GM12878 (cell line): ENCODE data around the gene PPIB. TPM values are rescaled to one million over a fixed set of nuclear protein-coding genes. Genes with fewer than 3 reads are reported as not detected.

Experiments
- ATAC-seq: fragments of 200-7000 bp; cut with Tn5 transposase; 3 replicates; pipeline ENCODE4 v1.9.1; 2020; ENCODE audit warnings: mild to moderate bottlenecking, moderate library complexity
- BruUV-seq: library from RNA; stranded (reverse); fragments of 400-500 nt; replicated peaks from 2 replicates; lab custom pipeline; 2021; lab: Mats Ljungman, UMichigan
- CTCF ChIA-PET: fragments of 300-600 bp; sonication (Branson Sonifier 250); formaldehyde crosslinking; extraction: SDS; loops from one replicate; lab custom pipeline; 2021; ENCODE audit warnings: inconsistent platforms; lab: Yijun Ruan, JAX
- POLR2A ChIA-PET: fragments of 350-600 bp; formaldehyde crosslinking; extraction: SDS; loops from one replicate; lab custom pipeline; 2021; ENCODE audit warnings: inconsistent platforms; lab: Charles Lee
- RAD21 ChIA-PET: fragments of 300-600 bp; sonication (Branson Sonifier 250); formaldehyde crosslinking; loops from one replicate; lab custom pipeline; 2023; ENCODE audit warnings: antibody characterized with exemption; ENCODE audit not compliant: unreplicated experiment; lab: Charles Lee
- SMC1A ChIA-PET: fragments of 300-600 bp; sonication (Branson Sonifier 250); formaldehyde crosslinking; loops from one replicate; lab custom pipeline; 2023; ENCODE audit not compliant: unreplicated experiment, uncharacterized antibody; lab: Charles Lee
- DNase-seq: peaks from one replicate; pipeline ENCODE4 v3.0.0-alpha.2; 2011; ENCODE audit warnings: low read depth, low spot score
- FAIRE-seq: peaks from 3 replicates; lab custom pipeline; 2011; peaks lifted over from hg19 to GRCh38; lab: Jason Lieb, UNC
- H2AFZ ChIP-seq: 2 replicates; pipeline ENCODE4 v1.6.0; 2011; ENCODE audit warnings: low read depth, low read length, control low read depth; ENCODE audit not compliant: control insufficient read depth
- H3K27ac ChIP-seq: 2 replicates; pipeline ENCODE4 v1.5.1; 2011; ENCODE audit warnings: control low read depth; ENCODE audit not compliant: control insufficient read depth, insufficient read depth
- H3K27me3 ChIP-seq, 2 experiments: replicated peaks in 1 of 2; 2 replicates each; pipeline versions ENCODE4 v1.6.0 to v1.6.1; 2011; ENCODE audit warnings: low read length in 1 of 2; ENCODE audit not compliant: control insufficient read depth in 2 of 2, insufficient read depth in 2 of 2
- H3K36me3 ChIP-seq, 2 experiments: 2 replicates each; pipeline ENCODE4 v1.5.1; 2011; ENCODE audit warnings: low read length in 1 of 2; ENCODE audit not compliant: control insufficient read depth in 2 of 2, insufficient read depth in 2 of 2
- H3K4me1 ChIP-seq: 2 replicates; pipeline ENCODE4 v1.6.1; 2011; ENCODE audit warnings: mild to moderate bottlenecking, low read length, moderate library complexity, mixed read lengths; ENCODE audit not compliant: control insufficient read depth, insufficient read depth
- H3K4me2 ChIP-seq: 2 replicates; pipeline ENCODE4 v1.6.0; 2011; ENCODE audit warnings: control low read depth; ENCODE audit not compliant: control insufficient read depth, insufficient read depth
- H3K4me3 ChIP-seq: fragments of 200-600 bp; sonication (generic); 2 replicates; pipeline ENCODE4 v1.5.1; 2016
- H3K79me2 ChIP-seq: 2 replicates; pipeline ENCODE4 v1.6.0; 2011; ENCODE audit warnings: low read length; ENCODE audit not compliant: control insufficient read depth, insufficient read depth
- H3K9ac ChIP-seq: 2 replicates; pipeline ENCODE4 v1.8.0; 2011; ENCODE audit warnings: low read length, control low read depth, mixed read lengths; ENCODE audit not compliant: control insufficient read depth, insufficient read depth
- H3K9me3 ChIP-seq: replicated peaks from 3 replicates; pipeline ENCODE4 v1.5.1; 2011; ENCODE audit warnings: mild to moderate bottlenecking, low read length; ENCODE audit not compliant: control insufficient read depth, insufficient read depth
- H4K20me1 ChIP-seq: 2 replicates; pipeline ENCODE4 v1.6.0; 2011; ENCODE audit not compliant: control insufficient read depth, insufficient read depth
- NFIC ChIP-seq: IDR thresholded peaks from 2 replicates; pipeline ENCODE4 v1.6.1; 2012; ENCODE audit warnings: low read depth, mild to moderate bottlenecking, inconsistent platforms, low read length, moderate library complexity
- SUPT20H ChIP-seq: IDR thresholded peaks from 2 replicates; pipeline ENCODE4 v1.6.1; 2011; ENCODE audit warnings: low read depth, mild to moderate bottlenecking, low read length, moderate library complexity, borderline replicate concordance; ENCODE audit not compliant: control insufficient read depth
- TAF1 ChIP-seq: IDR thresholded peaks from 2 replicates; pipeline ENCODE4 v1.6.1; 2011; ENCODE audit warnings: mild to moderate bottlenecking, low read depth, low read length, borderline replicate concordance
- YBX1 ChIP-seq: fragments of 450-650 bp; IDR thresholded peaks from 2 replicates; pipeline ENCODE4 v1.6.1; 2016; ENCODE audit warnings: antibody characterized with exemption
- WGBS: methylation state at CpG from one replicate; pipeline ENCODE4 v1.1.6; 2016; ENCODE audit warnings: low lambda C conversion rate; ENCODE audit not compliant: insufficient replicate concordance, insufficient coverage; ENCODE audit errors: missing lambda C conversion rate; 5-methylcytosine and 5-hydroxymethylcytosine counted together
- in situ Hi-C: fragments of 300-500 bp; cut with MboI; formaldehyde crosslinking; loops from 9 replicates; pipeline ENCODE4 v1.14.3; 2018; ENCODE audit warnings: mixed read lengths
- intact Hi-C: fragments of 100-400 bp; cut with micrococcal nuclease; formaldehyde crosslinking; loops from one replicate; pipeline ENCODE4 v1.14.2; 2022; ENCODE audit not compliant: unreplicated experiment
- polyA plus RNA-seq, 11 experiments: library from polyadenylated mRNA; depleted of rRNA in 4 of 11; unstranded in 6 of 11; stranded (reverse) in 5 of 11; fragments of >200 nt; fragmentation: Nextera tagmentation in 4 of 11; fragmentation: Illumina TruSeq in 1 of 11; extraction: Ambion mirVana in 4 of 11; extraction: Trizol in 1 of 11; gene quantifications; 1 replicate in 1 of 11; 2 replicates in 10 of 11; pipeline versions ENCODE4 v1.2.1 to v1.2.3, GENCODE V29; 2011 to 2016; ENCODE audit warnings: inconsistent platforms in 2 of 11, missing spikeins in 2 of 11, low read depth in 1 of 11
- total RNA-seq, 4 experiments: library from RNA; depleted of rRNA in 3 of 4; stranded (reverse); fragments of >200 nt in 3 of 4; fragmentation: Illumina TruSeq in 1 of 4; extraction: Trizol in 1 of 4; gene quantifications; 2 replicates each; pipeline versions ENCODE4 v1.2.1 to v1.2.3, GENCODE V29; 2013 to 2021
- TF ChIP-seq, protein P1 (sequence below): fragments of 450-650 bp; IDR thresholded peaks from 2 replicates; pipeline ENCODE4 v1.6.1; 2016; ENCODE audit warnings: mild to moderate bottlenecking
- TF ChIP-seq, protein P2 (sequence below): fragments of 450-650 bp; IDR thresholded peaks from 2 replicates; pipeline ENCODE4 v1.6.1; 2017; ENCODE audit warnings: mild to moderate bottlenecking, moderate library complexity
- TF ChIP-seq, protein P3 (sequence below): fragments of 450-650 bp; conservative IDR thresholded peaks from 2 replicates; pipeline ENCODE4 v1.6.1; 2017; ENCODE audit warnings: mild to moderate bottlenecking, moderate library complexity

PPIB gene
- total and polyA plus RNA-seq, 10 of the 15 experiments (the other 5 are each of a cell fraction or from before 2014, with no cell fraction given), result 344 to 936 (median 508) TPM

DNA sequence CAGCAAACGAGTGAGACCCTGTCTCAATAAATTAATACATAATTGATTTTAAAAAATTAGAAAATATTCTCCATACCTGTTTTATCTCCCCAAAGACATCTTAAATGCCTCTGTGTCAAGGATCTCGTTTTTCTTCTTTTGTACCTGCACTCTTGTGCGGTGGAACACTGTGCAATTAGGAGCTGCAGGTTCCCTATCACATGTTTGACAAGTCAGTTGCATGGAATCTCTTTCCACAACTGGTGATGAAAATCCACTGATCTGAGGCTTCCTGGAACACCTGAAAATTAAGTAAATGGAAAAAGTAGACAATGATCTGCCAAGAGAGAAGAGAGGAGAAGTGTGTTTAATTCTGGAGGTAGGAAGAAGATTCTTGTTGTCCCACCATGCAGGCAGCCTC lies 14.2 kb downstream of the PPIB start:
- RAD21 ChIA-PET, result interaction anchor here (2.0 kb wide), 1 partner anchor 55 kb away, joined by 6 read pairs; the partner anchor contains the start of gene CIAO2A
- intact Hi-C loops, result no loop called here
- H3K4me2 ChIP-seq, result no peak overlapping the region
- no peaks in the 10 kb centered on the region for H4K20me1 ChIP-seq
- FAIRE-seq, result no peak
- no peak overlapping the region for H3K27ac ChIP-seq
- no peaks in the 10 kb centered on the region for H3K27me3 ChIP-seq
- H3K4me1 ChIP-seq, result peaks cover 53% of the 10 kb centered on the region
- no peak overlapping the region for H3K9ac ChIP-seq
- H2AFZ ChIP-seq, result no peak overlapping the region
- H3K79me2 ChIP-seq, result peaks cover 17% of the 10 kb centered on the region
- CTCF ChIA-PET, result interaction anchor here (0.9 to 1.9 kb wide), 4 partner anchors 10 to 47 kb away, joined by 4 to 6 read pairs (median 4); no protein-coding TSS in a partner anchor
- BruUV-seq, result no TSS peak
- in situ Hi-C loops, result no loop called here
- H3K9me3 ChIP-seq, result no peaks in the 10 kb centered on the region
- peaks cover 3% of the 10 kb centered on the region in 2 experiments for H3K36me3 ChIP-seq
- POLR2A ChIA-PET, result interaction anchor here (0.7 kb wide), 1 partner anchor 14 kb away, joined by 3 read pairs; the partner anchor contains the start of gene PPIB
- H3K4me3 ChIP-seq, result no peak overlapping the region
- 82% methylated on average over 3 of the region's 3 CpGs for WGBS
- no peak for ATAC-seq
- SMC1A ChIA-PET, result no interaction called here
- TF ChIP-seq, protein P1, sequence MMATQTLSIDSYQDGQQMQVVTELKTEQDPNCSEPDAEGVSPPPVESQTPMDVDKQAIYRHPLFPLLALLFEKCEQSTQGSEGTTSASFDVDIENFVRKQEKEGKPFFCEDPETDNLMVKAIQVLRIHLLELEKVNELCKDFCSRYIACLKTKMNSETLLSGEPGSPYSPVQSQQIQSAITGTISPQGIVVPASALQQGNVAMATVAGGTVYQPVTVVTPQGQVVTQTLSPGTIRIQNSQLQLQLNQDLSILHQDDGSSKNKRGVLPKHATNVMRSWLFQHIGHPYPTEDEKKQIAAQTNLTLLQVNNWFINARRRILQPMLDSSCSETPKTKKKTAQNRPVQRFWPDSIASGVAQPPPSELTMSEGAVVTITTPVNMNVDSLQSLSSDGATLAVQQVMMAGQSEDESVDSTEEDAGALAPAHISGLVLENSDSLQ, result no peak
- TF ChIP-seq YBX1, result no peak
- TF ChIP-seq SUPT20H, result no peak
- no peak for TF ChIP-seq NFIC
- TF ChIP-seq, protein P2, sequence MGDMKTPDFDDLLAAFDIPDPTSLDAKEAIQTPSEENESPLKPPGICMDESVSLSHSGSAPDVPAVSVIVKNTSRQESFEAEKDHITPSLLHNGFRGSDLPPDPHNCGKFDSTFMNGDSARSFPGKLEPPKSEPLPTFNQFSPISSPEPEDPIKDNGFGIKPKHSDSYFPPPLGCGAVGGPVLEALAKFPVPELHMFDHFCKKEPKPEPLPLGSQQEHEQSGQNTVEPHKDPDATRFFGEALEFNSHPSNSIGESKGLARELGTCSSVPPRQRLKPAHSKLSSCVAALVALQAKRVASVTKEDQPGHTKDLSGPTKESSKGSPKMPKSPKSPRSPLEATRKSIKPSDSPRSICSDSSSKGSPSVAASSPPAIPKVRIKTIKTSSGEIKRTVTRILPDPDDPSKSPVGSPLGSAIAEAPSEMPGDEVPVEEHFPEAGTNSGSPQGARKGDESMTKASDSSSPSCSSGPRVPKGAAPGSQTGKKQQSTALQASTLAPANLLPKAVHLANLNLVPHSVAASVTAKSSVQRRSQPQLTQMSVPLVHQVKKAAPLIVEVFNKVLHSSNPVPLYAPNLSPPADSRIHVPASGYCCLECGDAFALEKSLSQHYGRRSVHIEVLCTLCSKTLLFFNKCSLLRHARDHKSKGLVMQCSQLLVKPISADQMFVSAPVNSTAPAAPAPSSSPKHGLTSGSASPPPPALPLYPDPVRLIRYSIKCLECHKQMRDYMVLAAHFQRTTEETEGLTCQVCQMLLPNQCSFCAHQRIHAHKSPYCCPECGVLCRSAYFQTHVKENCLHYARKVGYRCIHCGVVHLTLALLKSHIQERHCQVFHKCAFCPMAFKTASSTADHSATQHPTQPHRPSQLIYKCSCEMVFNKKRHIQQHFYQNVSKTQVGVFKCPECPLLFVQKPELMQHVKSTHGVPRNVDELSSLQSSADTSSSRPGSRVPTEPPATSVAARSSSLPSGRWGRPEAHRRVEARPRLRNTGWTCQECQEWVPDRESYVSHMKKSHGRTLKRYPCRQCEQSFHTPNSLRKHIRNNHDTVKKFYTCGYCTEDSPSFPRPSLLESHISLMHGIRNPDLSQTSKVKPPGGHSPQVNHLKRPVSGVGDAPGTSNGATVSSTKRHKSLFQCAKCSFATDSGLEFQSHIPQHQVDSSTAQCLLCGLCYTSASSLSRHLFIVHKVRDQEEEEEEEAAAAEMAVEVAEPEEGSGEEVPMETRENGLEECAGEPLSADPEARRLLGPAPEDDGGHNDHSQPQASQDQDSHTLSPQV, result no peak
- TF ChIP-seq, protein P3, sequence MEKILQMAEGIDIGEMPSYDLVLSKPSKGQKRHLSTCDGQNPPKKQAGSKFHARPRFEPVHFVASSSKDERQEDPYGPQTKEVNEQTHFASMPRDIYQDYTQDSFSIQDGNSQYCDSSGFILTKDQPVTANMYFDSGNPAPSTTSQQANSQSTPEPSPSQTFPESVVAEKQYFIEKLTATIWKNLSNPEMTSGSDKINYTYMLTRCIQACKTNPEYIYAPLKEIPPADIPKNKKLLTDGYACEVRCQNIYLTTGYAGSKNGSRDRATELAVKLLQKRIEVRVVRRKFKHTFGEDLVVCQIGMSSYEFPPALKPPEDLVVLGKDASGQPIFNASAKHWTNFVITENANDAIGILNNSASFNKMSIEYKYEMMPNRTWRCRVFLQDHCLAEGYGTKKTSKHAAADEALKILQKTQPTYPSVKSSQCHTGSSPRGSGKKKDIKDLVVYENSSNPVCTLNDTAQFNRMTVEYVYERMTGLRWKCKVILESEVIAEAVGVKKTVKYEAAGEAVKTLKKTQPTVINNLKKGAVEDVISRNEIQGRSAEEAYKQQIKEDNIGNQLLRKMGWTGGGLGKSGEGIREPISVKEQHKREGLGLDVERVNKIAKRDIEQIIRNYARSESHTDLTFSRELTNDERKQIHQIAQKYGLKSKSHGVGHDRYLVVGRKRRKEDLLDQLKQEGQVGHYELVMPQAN, result no peak
- TF ChIP-seq TAF1, result no peak
- DNase-seq, result no peak
